K562 (cell line): ENCODE data around the gene CAST. TPM values are rescaled to one million over a fixed set of nuclear protein-coding genes. Genes with fewer than 3 reads are reported as not detected.

Experiments
- ATAC-seq: fragments of 200-7000 bp; cut with Tn5 transposase; 3 replicates; pipeline ENCODE4 v1.9.1; 2020; ENCODE audit warnings: moderate library complexity
- BruUV-seq: library from RNA; stranded (reverse); fragments of 400-500 nt; replicated peaks from 2 replicates; lab custom pipeline; 2021; lab: Mats Ljungman, UMichigan
- CTCF ChIA-PET: fragments of 300-600 bp; formaldehyde crosslinking; extraction: SDS; loops from one replicate; lab custom pipeline; 2021; ENCODE audit warnings: low intra/inter-chr PET ratio; lab: Yijun Ruan, JAX
- POLR2A ChIA-PET: fragments of 300-600, 350-650 bp; sonication (Branson Sonifier 250); formaldehyde crosslinking; extraction: SDS; loops from one replicate; lab custom pipeline; 2021; ENCODE audit warnings: antibody characterized with exemption, inconsistent platforms; lab: Yijun Ruan, JAX
- DNase-seq, 4 experiments: peaks; one replicate each; pipeline versions ENCODE4 v3.0.0 to v3.0.0-alpha.2; 2011 to 2018; ENCODE audit warnings: low spot score in 3 of 4, mixed read lengths in 3 of 4; ENCODE audit errors: extremely low read depth in 1 of 4
- FAIRE-seq: peaks from 2 replicates; lab custom pipeline; 2011; peaks lifted over from hg19 to GRCh38; lab: Jason Lieb, UNC
- H2AFZ ChIP-seq: 2 replicates; pipeline ENCODE4 v1.6.0; 2011; ENCODE audit warnings: low read depth, low read length, control low read depth, inconsistent platforms
- H3K27ac ChIP-seq: fragments of 200-600 bp; 3 replicates; pipeline ENCODE4 v1.8.0; 2011; ENCODE audit warnings: low read depth, mild to moderate bottlenecking, control low read depth, inconsistent platforms, low read length, moderate library complexity, mixed read lengths; ENCODE audit errors: extremely low read depth
- H3K27me3 ChIP-seq, 2 experiments: fragments of 300-600 bp in 1 of 2; 2 replicates in 1 of 2; 3 replicates in 1 of 2; pipeline versions ENCODE4 v1.6.0 to v1.8.0; 2011; ENCODE audit warnings: inconsistent platforms in 2 of 2, low read length in 2 of 2, mild to moderate bottlenecking in 1 of 2, mixed read lengths in 1 of 2, moderate library complexity in 1 of 2; ENCODE audit not compliant: control insufficient read depth in 2 of 2, insufficient read depth in 2 of 2
- H3K36me3 ChIP-seq: fragments of 300-600 bp; 3 replicates; pipeline ENCODE4 v1.8.0; 2011; ENCODE audit warnings: mild to moderate bottlenecking, low read length, inconsistent platforms; ENCODE audit not compliant: control insufficient read depth, insufficient read depth
- H3K4me1 ChIP-seq, 2 experiments: fragments of 200-600 bp in 1 of 2; replicated peaks in 1 of 2; 2 replicates in 1 of 2; 3 replicates in 1 of 2; pipeline versions ENCODE4 v1.5.1 to v1.8.0; 2011; ENCODE audit warnings: inconsistent platforms in 2 of 2, low read length in 2 of 2, mild to moderate bottlenecking in 1 of 2, mixed read lengths in 1 of 2, moderate library complexity in 1 of 2; ENCODE audit not compliant: control insufficient read depth in 2 of 2, insufficient read depth in 2 of 2
- H3K4me2 ChIP-seq: 2 replicates; pipeline ENCODE4 v1.6.1; 2011; ENCODE audit warnings: low read length, control low read depth, inconsistent platforms, mixed read lengths; ENCODE audit not compliant: insufficient read depth
- H3K4me3 ChIP-seq: fragments of 200-600 bp; sonication (generic), shearing (Covaris generic); 2 replicates; pipeline ENCODE4 v1.5.1; 2016; ENCODE audit warnings: control low read depth, inconsistent platforms
- H3K79me2 ChIP-seq: fragments of 200-600 bp; 3 replicates; pipeline ENCODE4 v1.8.0; 2011; ENCODE audit warnings: low read length, inconsistent platforms; ENCODE audit not compliant: control insufficient read depth, insufficient read depth
- H3K9ac ChIP-seq, 2 experiments: 2 replicates each; pipeline versions ENCODE4 v1.6.0 to v1.6.1; 2011; ENCODE audit warnings: low read depth in 2 of 2, low read length in 2 of 2, control low read depth in 1 of 2, inconsistent platforms in 1 of 2, mild to moderate bottlenecking in 1 of 2, mixed read lengths in 1 of 2; ENCODE audit not compliant: insufficient read depth in 1 of 2
- H3K9me1 ChIP-seq: one replicate; pipeline ENCODE4 v1.6.0; 2011; ENCODE audit warnings: inconsistent platforms, mild to moderate bottlenecking, low read length, moderate library complexity; ENCODE audit not compliant: control insufficient read depth, insufficient read depth
- H3K9me3 ChIP-seq: replicated peaks from 2 replicates; pipeline ENCODE4 v1.5.1; 2011; ENCODE audit warnings: low read depth, low read length, inconsistent platforms; ENCODE audit not compliant: control insufficient read depth, insufficient read depth
- H4K20me1 ChIP-seq: replicated peaks from 2 replicates; pipeline ENCODE4 v1.6.1; 2011; ENCODE audit warnings: low read length, inconsistent platforms, mixed read lengths; ENCODE audit not compliant: control insufficient read depth, insufficient read depth
- RBM14 ChIP-seq: fragments of 200-400 bp; formaldehyde crosslinking; IDR thresholded peaks from 2 replicates; pipeline ENCODE4 v1.6.1; 2018; ENCODE audit warnings: low read depth, mild to moderate bottlenecking, low read length, moderate library complexity, borderline replicate concordance; ENCODE audit not compliant: insufficient read depth
- STAT6 ChIP-seq: sonication (generic); formaldehyde crosslinking; IDR thresholded peaks from 2 replicates; pipeline ENCODE4 v1.8.1; 2023; ENCODE audit warnings: mild to moderate bottlenecking, missing genetic modification reagents
- WGBS: fragments of 100-300 bp; shearing (Covaris generic); methylation state at CpG from one replicate; pipeline ENCODE4 v1.1.6; 2016; ENCODE audit warnings: low coverage, mixed read lengths; ENCODE audit not compliant: insufficient coverage; ENCODE audit errors: missing lambda C conversion rate; 5-methylcytosine and 5-hydroxymethylcytosine counted together
- in situ Hi-C: fragments of 300-500 bp; cut with MboI; formaldehyde crosslinking; loops from 4 replicates; pipeline ENCODE4 v1.15.0; 2018; ENCODE audit warnings: inconsistent platforms, mixed read lengths
- intact Hi-C: fragments of 100-400 bp; cut with micrococcal nuclease; formaldehyde crosslinking; loops from 2 replicates; pipeline ENCODE4 v1.14.2; 2022
- polyA plus RNA-seq, 8 experiments: library from polyadenylated mRNA; depleted of rRNA in 4 of 8; stranded (reverse) in 5 of 8; unstranded in 3 of 8; fragments of >200 nt; fragmentation: Nextera tagmentation in 2 of 8; fragmentation: Illumina TruSeq in 1 of 8; extraction: Ambion mirVana in 2 of 8; extraction: Trizol in 1 of 8; gene quantifications; 2 replicates each; pipeline versions ENCODE4 v1.2.1 to v1.2.3, GENCODE V29; 2011 to 2014; ENCODE audit warnings: inconsistent platforms in 1 of 8, missing spikeins in 1 of 8
- total RNA-seq, 7 experiments: library from RNA; depleted of rRNA in 6 of 7; stranded (reverse); fragments of >200 nt in 6 of 7; fragmentation: Illumina TruSeq in 2 of 7; extraction: Trizol in 2 of 7; gene quantifications; 2 replicates each; pipeline versions ENCODE4 v1.2.1 to v1.2.3, GENCODE V29; 2011 to 2021; ENCODE audit warnings: low replicate concordance in 1 of 7

Gene CAST
- total and polyA plus RNA-seq, 9 of the 15 experiments (the other 6 are each of a cell fraction or from before 2014, with no cell fraction given), result 55.5 to 136 (median 86.1) TPM

GRCh38 chr5:96785326-96786109, 123.3 kb downstream of the CAST start:
- ChIA-PET POLR2A (interaction anchor here (0.8 kb wide), 1 partner anchor 42 kb away, joined by 3 read pairs; no protein-coding TSS in a partner anchor), CTCF (no interaction called here)
- no peak for DNase-seq
- no peak for FAIRE-seq
- in situ Hi-C loops, result no loop called here
- Histone ChIP-seq H3K4me3 (no peak overlapping the region), H3K79me2 (no peaks in the 10 kb centered on the region), H4K20me1 (no peaks in the 10 kb centered on the region), H3K9me1 (no peaks in the 10 kb centered on the region), H3K27me3 (no peaks in the 10 kb centered on the region), H3K27ac (no peak overlapping the region), H3K9me3 (no peaks in the 10 kb centered on the region), H3K4me2 (no peak overlapping the region), H3K4me1 (no peaks in the 10 kb centered on the region), H3K36me3 (peaks cover 45% of the 10 kb centered on the region), H3K9ac (no peak overlapping the region)
- intact Hi-C loops, result no loop called here
- 86% methylated on average over 14 of the region's 14 CpGs for WGBS
- no TSS peak for BruUV-seq
- TF ChIP-seq STAT6 (no peak), RBM14 (no peak)
- TF ChIP-seq, all 486 proteins: peak for 0
- no peak overlapping the region for H2AFZ ChIP-seq
- no peak for ATAC-seq
